HAP-1 (cell line): ENCODE measurements around the gene SPOCK2.
"Not testable (repeated sequence)": the region's sequence is repeated elsewhere in the genome, so short reads cannot be mapped to it uniquely, and the experiment has no call there.

Experiments
- DNase-seq, 2 experiments: peaks; one replicate each; pipeline ENCODE4 v3.0.0-alpha.2; 2016 to 2020; ENCODE audit warnings: low spot score in 2 of 2
- H3K27me3 ChIP-seq: fragments of 250-450 bp; sonication (Bioruptor Pico); 2 replicates; pipeline ENCODE4 v1.5.1; 2020; ENCODE audit warnings: low read depth, mild to moderate bottlenecking, moderate library complexity
- H3K36me3 ChIP-seq: fragments of 250-450 bp; sonication (Bioruptor Pico); replicated peaks from 2 replicates; pipeline ENCODE4 v1.5.1; 2020; ENCODE audit warnings: mild to moderate bottlenecking
- H3K4me1 ChIP-seq: fragments of 250-450 bp; sonication (Bioruptor Pico); 2 replicates; pipeline ENCODE4 v1.5.1; 2020; ENCODE audit warnings: mild to moderate bottlenecking
- H3K4me3 ChIP-seq: fragments of 250-450 bp; sonication (Bioruptor Pico); 2 replicates; pipeline ENCODE4 v1.5.1; 2020; ENCODE audit warnings: mild to moderate bottlenecking, moderate library complexity
- H3K9me3 ChIP-seq: fragments of 250-450 bp; sonication (Bioruptor Pico); 2 replicates; pipeline ENCODE4 v1.5.1; 2020; ENCODE audit warnings: mild to moderate bottlenecking, moderate library complexity
- in situ Hi-C: fragments of 300-500 bp; cut with MboI; formaldehyde crosslinking; loops from 3 replicates; pipeline ENCODE4 v1.14.3; 2020; ENCODE audit warnings: low sequenced_read_pairs, inconsistent platforms, mixed read lengths

The SPOCK2 gene

GRCh38 chr10:72087969-72088888 lies at the start of gene SPOCK2:
Gene SPOCK2, minus strand, starts transcription at chr10:72088551. Its CDS starts 223 bp downstream, at chr10:72088328.
- Histone ChIP-seq H3K9me3 (no peaks in the 10 kb centered on the region), H3K36me3 (no peaks in the 10 kb centered on the region), H3K27me3 (peaks cover 34% of the 10 kb centered on the region), H3K4me3 (peak within 1 kb of the TSS; percentile 11), H3K4me1 (no peaks in the 10 kb centered on the region; the same call in 1 of the 2 replicates)
- no peak for DNase-seq
- in situ Hi-C loops, result no loop called here

GRCh38 chr10:72137583-72137982 lies 49.2 kb upstream of the SPOCK2 start:
- H3K9me3 ChIP-seq, result no peaks in the 10 kb centered on the region
- in situ Hi-C loops, result no loop called here
- no peaks in the 10 kb centered on the region for H3K36me3 ChIP-seq
- DNase-seq, result no peak
- peaks cover 14% of the 10 kb centered on the region for H3K4me1 ChIP-seq
- no peak overlapping the region for H3K4me3 ChIP-seq
- H3K27me3 ChIP-seq, result no peaks in the 10 kb centered on the region

- in situ Hi-C loops, DNase-seq, H3K9me3 ChIP-seq, H3K27me3 ChIP-seq, H3K36me3 ChIP-seq, H3K4me3 ChIP-seq: not testable (repeated sequence)
- peaks cover 14% of the 10 kb centered on the region for H3K4me1 ChIP-seq
Observed at GRCh38 chr10:72136225-72136624, 47.9 kb upstream of the SPOCK2 start.

GRCh38 chr10:72134785-72135767 lies 46.7 kb upstream of the SPOCK2 start:
- Histone ChIP-seq H3K9me3 (no peaks in the 10 kb centered on the region), H3K4me3 (no peak overlapping the region), H3K36me3 (no peaks in the 10 kb centered on the region), H3K4me1 (peaks cover 8% of the 10 kb centered on the region), H3K27me3 (no peaks in the 10 kb centered on the region)
- no peak for DNase-seq
- in situ Hi-C loops, result no loop called here

GRCh38 chr10:72133517-72133916 lies 45.2 kb upstream of the SPOCK2 start:
- DNase-seq, result no peak
- in situ Hi-C loops, result no loop called here

GRCh38 chr10:72132854-72133253 lies 44.5 kb upstream of the SPOCK2 start:
- H3K36me3 ChIP-seq, result no peaks in the 10 kb centered on the region
- in situ Hi-C loops, result no loop called here
- peaks cover 12% of the 10 kb centered on the region for H3K4me1 ChIP-seq
- DNase-seq, result no peak
- H3K27me3 ChIP-seq, result no peaks in the 10 kb centered on the region
- H3K9me3 ChIP-seq, result no peaks in the 10 kb centered on the region
- H3K4me3 ChIP-seq, result no peak overlapping the region

More at GRCh38 chr10:72133517-72133916, 45.2 kb upstream of the SPOCK2 start:
- no peaks in the 10 kb centered on the region for H3K36me3 ChIP-seq
- H3K9me3 ChIP-seq, result no peaks in the 10 kb centered on the region
- no peak overlapping the region for H3K4me3 ChIP-seq
- peaks cover 5% of the 10 kb centered on the region for H3K4me1 ChIP-seq
- H3K27me3 ChIP-seq, result no peaks in the 10 kb centered on the region

GRCh38 chr10:72127571-72127970 lies 39.2 kb upstream of the SPOCK2 start:
- peaks cover 49% of the 10 kb centered on the region for H3K4me1 ChIP-seq
- in situ Hi-C loops, result no loop called here
- DNase-seq, result no peak
- H3K36me3 ChIP-seq, result no peaks in the 10 kb centered on the region
- H3K4me3 ChIP-seq, result no peak overlapping the region
- no peaks in the 10 kb centered on the region for H3K9me3 ChIP-seq
- H3K27me3 ChIP-seq, result no peaks in the 10 kb centered on the region

- Histone ChIP-seq H3K4me1 (peaks cover 49% of the 10 kb centered on the region), H3K9me3 (no peaks in the 10 kb centered on the region), H3K4me3 (no peak overlapping the region), H3K27me3 (no peaks in the 10 kb centered on the region), H3K36me3 (no peaks in the 10 kb centered on the region; the same call in 1 of the 2 replicates)
- in situ Hi-C loops, result no loop called here
- peak; percentile 40 to 60 for DNase-seq
Observed at GRCh38 chr10:72126872-72127232, 38.5 kb upstream of the SPOCK2 start.

GRCh38 chr10:72126184-72126871 lies 38.0 kb upstream of the SPOCK2 start:
- peak; percentile 54 to 92 for DNase-seq
- Histone ChIP-seq H3K4me3 (no peak overlapping the region), H3K4me1 (peaks cover 49% of the 10 kb centered on the region), H3K9me3 (no peaks in the 10 kb centered on the region), H3K36me3 (no peaks in the 10 kb centered on the region; the same call in 1 of the 2 replicates), H3K27me3 (no peaks in the 10 kb centered on the region)
- in situ Hi-C loops, result no loop called here

GRCh38 chr10:72124989-72125388 lies 36.6 kb upstream of the SPOCK2 start:
- no peak for DNase-seq
- Histone ChIP-seq H3K4me1 (peaks cover 49% of the 10 kb centered on the region), H3K36me3 (no peaks in the 10 kb centered on the region; the same call in 1 of the 2 replicates), H3K27me3 (no peaks in the 10 kb centered on the region), H3K9me3 (no peaks in the 10 kb centered on the region), H3K4me3 (no peak overlapping the region)
- in situ Hi-C loops, result no loop called here

- Histone ChIP-seq H3K36me3 (no peaks in the 10 kb centered on the region; the same call in 1 of the 2 replicates), H3K9me3 (no peaks in the 10 kb centered on the region), H3K4me1 (peaks cover 49% of the 10 kb centered on the region), H3K4me3 (no peak overlapping the region), H3K27me3 (no peaks in the 10 kb centered on the region)
- no peak for DNase-seq
- in situ Hi-C loops, result no loop called here
Observed at GRCh38 chr10:72124381-72124780, 36.0 kb upstream of the SPOCK2 start.

- H3K27me3 ChIP-seq, result no peaks in the 10 kb centered on the region
- H3K4me1 ChIP-seq, result peaks cover 45% of the 10 kb centered on the region
- no peaks in the 10 kb centered on the region; the same call in 1 of the 2 replicates for H3K36me3 ChIP-seq
- DNase-seq, result peak; percentile 43 to 82
- in situ Hi-C loops, result no loop called here
- no peaks in the 10 kb centered on the region for H3K9me3 ChIP-seq
- H3K4me3 ChIP-seq, result no peak overlapping the region
Observed at GRCh38 chr10:72123616-72124015, 35.3 kb upstream of the SPOCK2 start.

- no peaks in the 10 kb centered on the region for H3K9me3 ChIP-seq
- no peaks in the 10 kb centered on the region; the same call in 1 of the 2 replicates for H3K36me3 ChIP-seq
- H3K27me3 ChIP-seq, result no peaks in the 10 kb centered on the region
- DNase-seq, result no peak
- in situ Hi-C loops, result no loop called here
- H3K4me3 ChIP-seq, result no peak overlapping the region
- H3K4me1 ChIP-seq, result peaks cover 31% of the 10 kb centered on the region
Observed at GRCh38 chr10:72122221-72122620, 33.9 kb upstream of the SPOCK2 start.
